ENCODE results near the gene APIP. TPM values are rescaled to one million over a fixed set of nuclear protein-coding genes. Genes with fewer than 3 reads are reported as not detected.

APIP gene
- total RNA-seq, 1 experiment from 2014 or later = 24.3 TPM

DNA sequence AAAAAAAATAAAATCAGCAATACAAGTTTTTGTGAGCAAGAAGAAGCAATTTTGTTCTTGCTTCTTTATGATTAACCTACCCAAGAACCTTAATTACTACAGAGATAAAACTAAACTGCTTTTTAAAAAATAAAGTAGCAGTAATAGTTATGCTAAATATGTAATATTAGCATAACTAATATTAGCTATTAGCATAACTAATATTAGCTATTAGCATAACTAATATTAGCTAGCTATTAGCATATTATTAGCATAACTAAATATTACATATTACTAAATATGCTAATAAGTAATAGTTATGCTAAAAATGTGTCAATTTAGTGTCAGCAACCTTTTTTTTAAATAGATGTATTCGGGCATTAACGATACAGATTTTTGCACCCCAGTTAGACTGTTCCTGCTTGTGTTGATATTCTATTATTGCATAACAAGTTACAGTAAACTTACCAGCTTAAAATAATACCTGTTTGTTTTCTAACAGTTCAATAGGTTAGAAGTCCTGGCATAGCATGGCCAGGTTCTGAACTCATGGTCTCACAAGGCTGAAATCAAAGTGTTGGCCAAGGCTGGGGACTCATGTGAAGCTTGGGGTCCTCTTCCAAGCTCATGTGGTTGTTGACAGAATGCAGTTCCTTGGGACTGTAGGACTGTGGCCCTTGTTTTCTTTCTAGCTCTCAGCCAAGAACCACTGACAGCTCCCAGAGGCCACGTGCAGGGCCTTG is 48.6 kb upstream of the APIP start (continued):
- no peak for TF ChIP-seq TCF7 (CRISPR knock-in tag; IDR thresholded peaks at IDR 0.05; ENCODE audit: low read depth)
- no peak for TF ChIP-seq SMAD4 (CRISPR knock-in tag; IDR thresholded peaks at IDR 0.05)
- TF ChIP-seq ZNF671 (CRISPR knock-in tag; IDR thresholded peaks at IDR 0.05) = no peak
- TF ChIP-seq, protein P1, sequence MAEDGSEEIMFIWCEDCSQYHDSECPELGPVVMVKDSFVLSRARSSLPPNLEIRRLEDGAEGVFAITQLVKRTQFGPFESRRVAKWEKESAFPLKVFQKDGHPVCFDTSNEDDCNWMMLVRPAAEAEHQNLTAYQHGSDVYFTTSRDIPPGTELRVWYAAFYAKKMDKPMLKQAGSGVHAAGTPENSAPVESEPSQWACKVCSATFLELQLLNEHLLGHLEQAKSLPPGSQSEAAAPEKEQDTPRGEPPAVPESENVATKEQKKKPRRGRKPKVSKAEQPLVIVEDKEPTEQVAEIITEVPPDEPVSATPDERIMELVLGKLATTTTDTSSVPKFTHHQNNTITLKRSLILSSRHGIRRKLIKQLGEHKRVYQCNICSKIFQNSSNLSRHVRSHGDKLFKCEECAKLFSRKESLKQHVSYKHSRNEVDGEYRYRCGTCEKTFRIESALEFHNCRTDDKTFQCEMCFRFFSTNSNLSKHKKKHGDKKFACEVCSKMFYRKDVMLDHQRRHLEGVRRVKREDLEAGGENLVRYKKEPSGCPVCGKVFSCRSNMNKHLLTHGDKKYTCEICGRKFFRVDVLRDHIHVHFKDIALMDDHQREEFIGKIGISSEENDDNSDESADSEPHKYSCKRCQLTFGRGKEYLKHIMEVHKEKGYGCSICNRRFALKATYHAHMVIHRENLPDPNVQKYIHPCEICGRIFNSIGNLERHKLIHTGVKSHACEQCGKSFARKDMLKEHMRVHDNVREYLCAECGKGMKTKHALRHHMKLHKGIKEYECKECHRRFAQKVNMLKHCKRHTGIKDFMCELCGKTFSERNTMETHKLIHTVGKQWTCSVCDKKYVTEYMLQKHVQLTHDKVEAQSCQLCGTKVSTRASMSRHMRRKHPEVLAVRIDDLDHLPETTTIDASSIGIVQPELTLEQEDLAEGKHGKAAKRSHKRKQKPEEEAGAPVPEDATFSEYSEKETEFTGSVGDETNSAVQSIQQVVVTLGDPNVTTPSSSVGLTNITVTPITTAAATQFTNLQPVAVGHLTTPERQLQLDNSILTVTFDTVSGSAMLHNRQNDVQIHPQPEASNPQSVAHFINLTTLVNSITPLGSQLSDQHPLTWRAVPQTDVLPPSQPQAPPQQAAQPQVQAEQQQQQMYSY (CRISPR knock-in tag; IDR thresholded peaks at IDR 0.05) = no peak
- TF ChIP-seq, protein P2, sequence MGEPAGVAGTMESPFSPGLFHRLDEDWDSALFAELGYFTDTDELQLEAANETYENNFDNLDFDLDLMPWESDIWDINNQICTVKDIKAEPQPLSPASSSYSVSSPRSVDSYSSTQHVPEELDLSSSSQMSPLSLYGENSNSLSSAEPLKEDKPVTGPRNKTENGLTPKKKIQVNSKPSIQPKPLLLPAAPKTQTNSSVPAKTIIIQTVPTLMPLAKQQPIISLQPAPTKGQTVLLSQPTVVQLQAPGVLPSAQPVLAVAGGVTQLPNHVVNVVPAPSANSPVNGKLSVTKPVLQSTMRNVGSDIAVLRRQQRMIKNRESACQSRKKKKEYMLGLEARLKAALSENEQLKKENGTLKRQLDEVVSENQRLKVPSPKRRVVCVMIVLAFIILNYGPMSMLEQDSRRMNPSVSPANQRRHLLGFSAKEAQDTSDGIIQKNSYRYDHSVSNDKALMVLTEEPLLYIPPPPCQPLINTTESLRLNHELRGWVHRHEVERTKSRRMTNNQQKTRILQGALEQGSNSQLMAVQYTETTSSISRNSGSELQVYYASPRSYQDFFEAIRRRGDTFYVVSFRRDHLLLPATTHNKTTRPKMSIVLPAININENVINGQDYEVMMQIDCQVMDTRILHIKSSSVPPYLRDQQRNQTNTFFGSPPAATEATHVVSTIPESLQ (CRISPR knock-in tag; IDR thresholded peaks at IDR 0.05) = no peak
- TF ChIP-seq, protein P3, sequence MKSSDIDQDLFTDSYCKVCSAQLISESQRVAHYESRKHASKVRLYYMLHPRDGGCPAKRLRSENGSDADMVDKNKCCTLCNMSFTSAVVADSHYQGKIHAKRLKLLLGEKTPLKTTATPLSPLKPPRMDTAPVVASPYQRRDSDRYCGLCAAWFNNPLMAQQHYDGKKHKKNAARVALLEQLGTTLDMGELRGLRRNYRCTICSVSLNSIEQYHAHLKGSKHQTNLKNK (CRISPR knock-in tag; IDR thresholded peaks at IDR 0.05) = no peak
- TF ChIP-seq CREB1 (CRISPR knock-in tag; IDR thresholded peaks at IDR 0.05) = no peak
- TF ChIP-seq FOXJ3 (CRISPR knock-in tag; IDR thresholded peaks at IDR 0.05; ENCODE audit: borderline replicate concordance) = no peak
- TF ChIP-seq, protein P4, sequence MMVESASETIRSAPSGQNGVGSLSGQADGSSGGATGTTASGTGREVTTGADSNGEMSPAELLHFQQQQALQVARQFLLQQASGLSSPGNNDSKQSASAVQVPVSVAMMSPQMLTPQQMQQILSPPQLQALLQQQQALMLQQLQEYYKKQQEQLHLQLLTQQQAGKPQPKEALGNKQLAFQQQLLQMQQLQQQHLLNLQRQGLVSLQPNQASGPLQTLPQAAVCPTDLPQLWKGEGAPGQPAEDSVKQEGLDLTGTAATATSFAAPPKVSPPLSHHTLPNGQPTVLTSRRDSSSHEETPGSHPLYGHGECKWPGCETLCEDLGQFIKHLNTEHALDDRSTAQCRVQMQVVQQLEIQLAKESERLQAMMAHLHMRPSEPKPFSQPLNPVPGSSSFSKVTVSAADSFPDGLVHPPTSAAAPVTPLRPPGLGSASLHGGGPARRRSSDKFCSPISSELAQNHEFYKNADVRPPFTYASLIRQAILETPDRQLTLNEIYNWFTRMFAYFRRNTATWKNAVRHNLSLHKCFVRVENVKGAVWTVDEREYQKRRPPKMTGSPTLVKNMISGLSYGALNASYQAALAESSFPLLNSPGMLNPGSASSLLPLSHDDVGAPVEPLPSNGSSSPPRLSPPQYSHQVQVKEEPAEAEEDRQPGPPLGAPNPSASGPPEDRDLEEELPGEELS (CRISPR knock-in tag; IDR thresholded peaks at IDR 0.05) = no peak
- no peak for TF ChIP-seq OVOL2 (CRISPR knock-in tag; IDR thresholded peaks at IDR 0.05; ENCODE audit: borderline replicate concordance)
- TF ChIP-seq, protein P5, sequence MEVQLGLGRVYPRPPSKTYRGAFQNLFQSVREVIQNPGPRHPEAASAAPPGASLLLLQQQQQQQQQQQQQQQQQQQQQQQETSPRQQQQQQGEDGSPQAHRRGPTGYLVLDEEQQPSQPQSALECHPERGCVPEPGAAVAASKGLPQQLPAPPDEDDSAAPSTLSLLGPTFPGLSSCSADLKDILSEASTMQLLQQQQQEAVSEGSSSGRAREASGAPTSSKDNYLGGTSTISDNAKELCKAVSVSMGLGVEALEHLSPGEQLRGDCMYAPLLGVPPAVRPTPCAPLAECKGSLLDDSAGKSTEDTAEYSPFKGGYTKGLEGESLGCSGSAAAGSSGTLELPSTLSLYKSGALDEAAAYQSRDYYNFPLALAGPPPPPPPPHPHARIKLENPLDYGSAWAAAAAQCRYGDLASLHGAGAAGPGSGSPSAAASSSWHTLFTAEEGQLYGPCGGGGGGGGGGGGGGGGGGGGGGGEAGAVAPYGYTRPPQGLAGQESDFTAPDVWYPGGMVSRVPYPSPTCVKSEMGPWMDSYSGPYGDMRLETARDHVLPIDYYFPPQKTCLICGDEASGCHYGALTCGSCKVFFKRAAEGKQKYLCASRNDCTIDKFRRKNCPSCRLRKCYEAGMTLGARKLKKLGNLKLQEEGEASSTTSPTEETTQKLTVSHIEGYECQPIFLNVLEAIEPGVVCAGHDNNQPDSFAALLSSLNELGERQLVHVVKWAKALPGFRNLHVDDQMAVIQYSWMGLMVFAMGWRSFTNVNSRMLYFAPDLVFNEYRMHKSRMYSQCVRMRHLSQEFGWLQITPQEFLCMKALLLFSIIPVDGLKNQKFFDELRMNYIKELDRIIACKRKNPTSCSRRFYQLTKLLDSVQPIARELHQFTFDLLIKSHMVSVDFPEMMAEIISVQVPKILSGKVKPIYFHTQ (CRISPR knock-in tag; IDR thresholded peaks at IDR 0.05) = no peak

DNA sequence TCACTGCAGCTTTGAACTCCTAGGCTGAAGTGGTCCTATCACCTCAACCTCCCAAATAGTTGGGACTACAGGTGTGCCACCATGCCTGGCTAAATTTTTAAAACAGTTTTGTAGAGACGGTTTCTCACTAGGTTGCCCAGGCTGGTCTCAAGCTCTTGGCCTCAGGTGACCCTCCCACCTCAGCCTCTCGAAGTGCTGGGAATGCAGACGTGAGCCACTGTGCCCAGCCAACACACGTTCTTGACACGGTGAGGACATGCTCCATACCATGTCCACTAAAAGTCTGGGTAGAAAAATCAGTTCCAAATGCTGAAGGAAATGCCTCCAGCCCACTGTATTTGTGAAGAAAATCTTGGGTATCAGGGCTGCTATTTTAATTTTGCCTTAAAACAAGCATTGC is 47.2 kb upstream of the APIP start:
- Mint-ChIP-seq H3K27ac (no peak overlapping the region), H3K9me3 (no peaks in the 10 kb centered on the region), H3K4me1 (no peaks in the 10 kb centered on the region), H3K36me3 (peaks cover 12% of the 10 kb centered on the region), H3K27me3 (ENCODE audit: low read depth) (no peaks in the 10 kb centered on the region), H3K4me3 (no peak overlapping the region)
- ChIA-PET POLR2A (no interaction called here), CTCF (no interaction called here)
- no peak for DNase-seq (ENCODE audit: low spot score)
- ATAC-seq = no peak
- no peak for TF ChIP-seq CREB1 (CRISPR knock-in tag; IDR thresholded peaks at IDR 0.05)
- TF ChIP-seq PRRX2 (CRISPR knock-in tag; IDR thresholded peaks at IDR 0.05) = no peak
- TF ChIP-seq GRHL2 (CRISPR knock-in tag; IDR thresholded peaks at IDR 0.05; ENCODE audit: insufficient replicate concordance, severe bottlenecking) = no peak
- TF ChIP-seq, protein P6, sequence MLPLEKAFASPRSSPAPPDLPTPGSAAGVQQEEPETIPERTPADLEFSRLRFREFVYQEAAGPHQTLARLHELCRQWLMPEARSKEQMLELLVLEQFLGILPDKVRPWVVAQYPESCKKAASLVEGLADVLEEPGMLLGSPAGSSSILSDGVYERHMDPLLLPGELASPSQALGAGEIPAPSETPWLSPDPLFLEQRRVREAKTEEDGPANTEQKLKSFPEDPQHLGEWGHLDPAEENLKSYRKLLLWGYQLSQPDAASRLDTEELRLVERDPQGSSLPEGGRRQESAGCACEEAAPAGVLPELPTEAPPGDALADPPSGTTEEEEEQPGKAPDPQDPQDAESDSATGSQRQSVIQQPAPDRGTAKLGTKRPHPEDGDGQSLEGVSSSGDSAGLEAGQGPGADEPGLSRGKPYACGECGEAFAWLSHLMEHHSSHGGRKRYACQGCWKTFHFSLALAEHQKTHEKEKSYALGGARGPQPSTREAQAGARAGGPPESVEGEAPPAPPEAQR (CRISPR knock-in tag; IDR thresholded peaks at IDR 0.05) = no peak
- TF ChIP-seq GTF2I (CRISPR knock-in tag; conservative IDR thresholded peaks at IDR 0.05) = no peak
- no peak for TF ChIP-seq NFE2L1 (CRISPR knock-in tag; IDR thresholded peaks at IDR 0.05)
- no peak for TF ChIP-seq NR3C1 (CRISPR knock-in tag; conservative IDR thresholded peaks at IDR 0.05; ENCODE audit: low read depth)
- TF ChIP-seq, protein P7, sequence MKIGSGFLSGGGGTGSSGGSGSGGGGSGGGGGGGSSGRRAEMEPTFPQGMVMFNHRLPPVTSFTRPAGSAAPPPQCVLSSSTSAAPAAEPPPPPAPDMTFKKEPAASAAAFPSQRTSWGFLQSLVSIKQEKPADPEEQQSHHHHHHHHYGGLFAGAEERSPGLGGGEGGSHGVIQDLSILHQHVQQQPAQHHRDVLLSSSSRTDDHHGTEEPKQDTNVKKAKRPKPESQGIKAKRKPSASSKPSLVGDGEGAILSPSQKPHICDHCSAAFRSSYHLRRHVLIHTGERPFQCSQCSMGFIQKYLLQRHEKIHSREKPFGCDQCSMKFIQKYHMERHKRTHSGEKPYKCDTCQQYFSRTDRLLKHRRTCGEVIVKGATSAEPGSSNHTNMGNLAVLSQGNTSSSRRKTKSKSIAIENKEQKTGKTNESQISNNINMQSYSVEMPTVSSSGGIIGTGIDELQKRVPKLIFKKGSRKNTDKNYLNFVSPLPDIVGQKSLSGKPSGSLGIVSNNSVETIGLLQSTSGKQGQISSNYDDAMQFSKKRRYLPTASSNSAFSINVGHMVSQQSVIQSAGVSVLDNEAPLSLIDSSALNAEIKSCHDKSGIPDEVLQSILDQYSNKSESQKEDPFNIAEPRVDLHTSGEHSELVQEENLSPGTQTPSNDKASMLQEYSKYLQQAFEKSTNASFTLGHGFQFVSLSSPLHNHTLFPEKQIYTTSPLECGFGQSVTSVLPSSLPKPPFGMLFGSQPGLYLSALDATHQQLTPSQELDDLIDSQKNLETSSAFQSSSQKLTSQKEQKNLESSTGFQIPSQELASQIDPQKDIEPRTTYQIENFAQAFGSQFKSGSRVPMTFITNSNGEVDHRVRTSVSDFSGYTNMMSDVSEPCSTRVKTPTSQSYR (CRISPR knock-in tag; IDR thresholded peaks at IDR 0.05) = no peak
- no peak for TF ChIP-seq ESRRA (CRISPR knock-in tag; IDR thresholded peaks at IDR 0.05; ENCODE audit: borderline replicate concordance)
- TF ChIP-seq CBFB (CRISPR knock-in tag; IDR thresholded peaks at IDR 0.05; ENCODE audit: low read depth) = no peak
- no peak for TF ChIP-seq IRF2 (CRISPR knock-in tag; IDR thresholded peaks at IDR 0.05; ENCODE audit: borderline replicate concordance, low read depth)
